Measurements from ENCODE around the gene RASSF8. TPM values are rescaled to one million over a fixed set of nuclear protein-coding genes. Genes with fewer than 3 reads are reported as not detected.

The RASSF8 gene
- total and polyA plus RNA-seq, 2 of the 8 experiments (the other 6 are each of a cell fraction or from before 2014, with no cell fraction given) = 6.4 to 46.7 TPM

DNA sequence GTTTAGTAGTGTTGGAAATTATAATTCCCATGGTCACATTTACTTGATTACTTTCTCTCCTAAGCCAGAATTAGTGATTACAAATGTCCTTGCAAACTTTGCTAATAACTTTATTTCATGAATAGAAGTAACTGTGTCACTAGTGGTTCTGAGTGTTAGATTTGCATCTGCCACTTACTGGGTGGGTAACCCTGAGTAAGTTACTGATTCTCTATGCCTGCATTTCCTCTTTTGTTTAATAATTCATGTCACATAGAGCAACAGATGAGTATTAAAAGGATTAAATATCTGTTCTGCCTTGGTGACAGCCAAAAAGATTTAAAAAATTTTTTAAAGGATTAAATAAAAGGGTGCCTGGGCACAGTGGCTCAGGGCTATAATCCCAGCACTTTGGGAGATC lies 87.7 kb downstream of the RASSF8 start:
- POLR2A ChIA-PET (ENCODE audit: partially characterized antibody) = no interaction called here
- Histone ChIP-seq H3K9ac (replicated peaks in 1 of 4; ENCODE audit: extremely low read depth in 1 of 4, low read depth in 3 of 4, low read length in 3 of 4) (no peak overlapping the region), H3K27me3 (replicated peaks in 1 of 4; ENCODE audit: control insufficient read depth in 3 of 4, extremely low read depth in 1 of 4, insufficient read depth in 3 of 4, low read length in 3 of 4) (no peaks in the 10 kb centered on the region), H2BK5ac (ENCODE audit: low read depth, low read length) (no peak overlapping the region), H4K20me1 (replicated peaks in 1 of 2; ENCODE audit: control insufficient read depth in 1 of 2, insufficient read depth in 2 of 2, low read length in 2 of 2) (peaks cover 5 to 8% of the 10 kb centered on the region in 2 experiments), H3K23ac (ENCODE audit: insufficient read length) (no peak overlapping the region), H3K79me2 (ENCODE audit: control insufficient read depth in 1 of 2, insufficient read depth in 2 of 2, low read length in 2 of 2) (peaks cover 0 to 27% of the 10 kb centered on the region in 2 experiments; a peak in 2 of 4 replicates), H3K36me3 (ENCODE audit: control insufficient read depth in 2 of 4, insufficient read depth in 4 of 4, low read length in 3 of 4) (no peaks in the 10 kb centered on the region), H2BK20ac (ENCODE audit: low read length) (no peak overlapping the region), H2BK12ac (ENCODE audit: low read depth, low read length) (no peak overlapping the region), H3K14ac (ENCODE audit: insufficient read length) (no peak overlapping the region), H4K8ac (ENCODE audit: extremely low read depth, insufficient read depth, low read length) (no peak overlapping the region), H3K79me1 (ENCODE audit: low read depth, low read length) (no peaks in the 10 kb centered on the region), H4K5ac (ENCODE audit: insufficient read length, low read depth, low read length) (no peak overlapping the region), H3K18ac (ENCODE audit: extremely low read depth, low read length) (no peak overlapping the region), H2BK120ac (replicated peaks; ENCODE audit: low read depth, low read length) (no peak overlapping the region), H2AFZ (ENCODE audit: low read length) (no peak overlapping the region), H3K56ac (replicated peaks; ENCODE audit: insufficient read length, low read depth, low read length) (no peak overlapping the region), H3K27ac (ENCODE audit: low read depth, low read length) (no peak overlapping the region), H3K9me3 (ENCODE audit: insufficient read depth in 2 of 2, low read depth in 1 of 2, low read length in 1 of 2) (no peaks in the 10 kb centered on the region), H3K4me1 (replicated peaks in 1 of 4; ENCODE audit: control insufficient read depth in 3 of 4, insufficient read depth in 4 of 4, low read length in 3 of 4) (peaks cover 0 to 11% (median 6%) of the 10 kb centered on the region in 4 experiments; a peak in 3 of 7 replicates), H2BK15ac (ENCODE audit: low read length) (no peak overlapping the region), H3K4me2 (ENCODE audit: insufficient read depth in 1 of 2, low read depth in 2 of 2, low read length in 2 of 2) (no peak overlapping the region), H3K4me3 (ENCODE audit: extremely low read depth in 1 of 4, insufficient read depth in 2 of 4, low read depth in 3 of 4, low read length in 4 of 4) (no peak overlapping the region), H2AK5ac (ENCODE audit: low read depth, low read length) (no peak overlapping the region), H3K23me2 (ENCODE audit: low read depth, low read length) (no peaks in the 10 kb centered on the region), H4K91ac (replicated peaks; ENCODE audit: insufficient read length, low read length) (no peak overlapping the region), H3K4ac (replicated peaks; ENCODE audit: insufficient read length, low read depth, low read length) (no peak overlapping the region)
- CTCF ChIA-PET (ENCODE audit: partially characterized antibody) = interaction anchor here (1.9 kb wide), 1 partner anchor 14 kb away, joined by 6 read pairs; no protein-coding TSS in a partner anchor
- DNase-seq (ENCODE audit: low read depth in 1 of 2, low spot score in 2 of 2) = no peak
- no peak for FAIRE-seq
- TF ChIP-seq TAF7 (optimal IDR thresholded peaks at IDR 0.05; ENCODE audit: borderline replicate concordance, low read depth, low read length) (no peak), SP4 (IDR thresholded peaks at IDR 0.05; ENCODE audit: low read length) (no peak), KDM4A (IDR thresholded peaks at IDR 0.05; ENCODE audit: low read depth, low read length, severe bottlenecking) (no peak), BRCA1 (IDR thresholded peaks at IDR 0.05; ENCODE audit: low read depth, low read length) (no peak), FOSL1 (IDR thresholded peaks at IDR 0.05; ENCODE audit: insufficient read depth, low read depth, low read length) (no peak), HDAC2 (IDR thresholded peaks at IDR 0.05; ENCODE audit: borderline replicate concordance in 1 of 2, low read depth in 2 of 2, low read length in 2 of 2) (no peak), HDAC6 (IDR thresholded peaks at IDR 0.05; ENCODE audit: low read depth, low read length) (no peak), SAP30 (IDR thresholded peaks at IDR 0.05; ENCODE audit: insufficient read depth, insufficient replicate concordance, low read length) (no peak), NRF1 (IDR thresholded peaks at IDR 0.05; ENCODE audit: low read depth, low read length) (no peak), EP300 (IDR thresholded peaks at IDR 0.05; ENCODE audit: borderline replicate concordance in 1 of 2, low read depth in 2 of 2, low read length in 2 of 2) (no peak), CBX8 (IDR thresholded peaks at IDR 0.05; ENCODE audit: borderline replicate concordance, low read depth, low read length) (no peak), BACH1 (IDR thresholded peaks at IDR 0.05; ENCODE audit: low read length) (no peak)
- TF ChIP-seq, protein P1, sequence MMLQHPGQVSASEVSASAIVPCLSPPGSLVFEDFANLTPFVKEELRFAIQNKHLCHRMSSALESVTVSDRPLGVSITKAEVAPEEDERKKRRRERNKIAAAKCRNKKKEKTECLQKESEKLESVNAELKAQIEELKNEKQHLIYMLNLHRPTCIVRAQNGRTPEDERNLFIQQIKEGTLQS (IDR thresholded peaks at IDR 0.05; ENCODE audit: insufficient read depth, low read depth, low read length) = no peak
- TF ChIP-seq, protein P2, sequence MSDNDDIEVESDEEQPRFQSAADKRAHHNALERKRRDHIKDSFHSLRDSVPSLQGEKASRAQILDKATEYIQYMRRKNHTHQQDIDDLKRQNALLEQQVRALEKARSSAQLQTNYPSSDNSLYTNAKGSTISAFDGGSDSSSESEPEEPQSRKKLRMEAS (IDR thresholded peaks at IDR 0.05) = no peak
